ENCODE measurements around the gene MAGEA9.
"Not testable (repeated sequence)": the region's sequence is repeated elsewhere in the genome, so short reads cannot be mapped to it uniquely, and the experiment has no call there.

Gene MAGEA9

DNA sequence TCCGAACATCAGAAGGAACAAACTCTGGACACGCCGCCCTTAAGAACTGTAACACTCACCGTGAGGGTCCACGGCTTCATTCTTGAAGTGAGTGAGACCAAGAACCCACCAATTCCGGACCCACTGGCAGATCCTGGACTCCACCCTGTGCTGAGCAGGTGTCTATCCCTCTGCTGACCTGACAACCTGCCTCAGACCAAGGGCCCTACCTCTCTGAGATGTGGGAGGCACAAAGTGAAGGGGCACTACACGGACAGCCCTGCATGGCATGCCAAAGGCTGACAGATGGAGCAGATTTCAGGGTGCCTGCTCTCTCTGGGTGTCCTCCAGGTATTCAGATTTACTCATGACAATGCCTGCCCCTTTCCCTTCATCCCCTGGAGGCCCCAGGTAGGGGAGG lies 21.9 kb upstream of the MAGEA9 start:
- TF ChIP-seq, protein P1, sequence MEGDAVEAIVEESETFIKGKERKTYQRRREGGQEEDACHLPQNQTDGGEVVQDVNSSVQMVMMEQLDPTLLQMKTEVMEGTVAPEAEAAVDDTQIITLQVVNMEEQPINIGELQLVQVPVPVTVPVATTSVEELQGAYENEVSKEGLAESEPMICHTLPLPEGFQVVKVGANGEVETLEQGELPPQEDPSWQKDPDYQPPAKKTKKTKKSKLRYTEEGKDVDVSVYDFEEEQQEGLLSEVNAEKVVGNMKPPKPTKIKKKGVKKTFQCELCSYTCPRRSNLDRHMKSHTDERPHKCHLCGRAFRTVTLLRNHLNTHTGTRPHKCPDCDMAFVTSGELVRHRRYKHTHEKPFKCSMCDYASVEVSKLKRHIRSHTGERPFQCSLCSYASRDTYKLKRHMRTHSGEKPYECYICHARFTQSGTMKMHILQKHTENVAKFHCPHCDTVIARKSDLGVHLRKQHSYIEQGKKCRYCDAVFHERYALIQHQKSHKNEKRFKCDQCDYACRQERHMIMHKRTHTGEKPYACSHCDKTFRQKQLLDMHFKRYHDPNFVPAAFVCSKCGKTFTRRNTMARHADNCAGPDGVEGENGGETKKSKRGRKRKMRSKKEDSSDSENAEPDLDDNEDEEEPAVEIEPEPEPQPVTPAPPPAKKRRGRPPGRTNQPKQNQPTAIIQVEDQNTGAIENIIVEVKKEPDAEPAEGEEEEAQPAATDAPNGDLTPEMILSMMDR (IDR thresholded peaks at IDR 0.05; ENCODE audit: poor library complexity, severe bottlenecking): no peak
- no peak for ATAC-seq (ENCODE audit: low read depth)
- no peak overlapping the region for H3K27ac ChIP-seq (ENCODE audit: poor library complexity, severe bottlenecking)
- no peaks in the 10 kb centered on the region for H3K27me3 ChIP-seq (ENCODE audit: insufficient read depth, poor library complexity, severe bottlenecking)
- no peaks in the 10 kb centered on the region for H3K9me3 ChIP-seq (ENCODE audit: severe bottlenecking)
- H3K4me3 ChIP-seq (ENCODE audit: severe bottlenecking): no peak overlapping the region
- H3K4me1 ChIP-seq (ENCODE audit: insufficient read depth, poor library complexity, severe bottlenecking): no peaks in the 10 kb centered on the region
- no peaks in the 10 kb centered on the region for H3K36me3 ChIP-seq (ENCODE audit: low read depth)
- no peak for DNase-seq (ENCODE audit: low spot score)

DNA sequence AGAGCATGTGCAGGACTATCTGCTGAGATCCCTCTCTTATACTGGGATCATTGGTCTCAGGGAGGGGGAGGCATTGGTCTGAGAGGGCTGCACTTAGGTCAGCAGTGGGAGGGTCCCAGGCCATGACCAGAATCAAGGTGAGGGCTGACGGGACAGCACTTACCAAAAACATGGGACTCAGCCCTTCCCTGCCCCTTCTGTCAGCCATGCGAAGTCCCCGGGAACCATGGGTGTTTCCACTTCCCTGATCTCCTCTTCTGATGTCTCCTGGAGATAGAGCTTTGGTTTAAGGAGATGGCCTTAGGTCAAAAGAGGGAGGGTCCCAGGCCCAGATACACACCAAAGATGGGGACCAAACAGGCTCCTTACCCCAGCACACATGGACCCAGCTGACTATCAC lies 20.8 kb upstream of the MAGEA9 start:
- no peak for DNase-seq (ENCODE audit: low spot score)
- TF ChIP-seq, protein P1 (IDR thresholded peaks at IDR 0.05; ENCODE audit: poor library complexity, severe bottlenecking): no peak
- H3K27ac ChIP-seq (ENCODE audit: poor library complexity, severe bottlenecking): no peak overlapping the region
- H3K27me3 ChIP-seq (ENCODE audit: insufficient read depth, poor library complexity, severe bottlenecking): no peaks in the 10 kb centered on the region
- H3K4me1 ChIP-seq (ENCODE audit: insufficient read depth, poor library complexity, severe bottlenecking): no peaks in the 10 kb centered on the region
- no peaks in the 10 kb centered on the region for H3K9me3 ChIP-seq (ENCODE audit: severe bottlenecking)
- H3K4me3 ChIP-seq (ENCODE audit: severe bottlenecking): no peak overlapping the region
- no peaks in the 10 kb centered on the region for H3K36me3 ChIP-seq (ENCODE audit: low read depth)
- ATAC-seq (ENCODE audit: low read depth): no peak

DNA sequence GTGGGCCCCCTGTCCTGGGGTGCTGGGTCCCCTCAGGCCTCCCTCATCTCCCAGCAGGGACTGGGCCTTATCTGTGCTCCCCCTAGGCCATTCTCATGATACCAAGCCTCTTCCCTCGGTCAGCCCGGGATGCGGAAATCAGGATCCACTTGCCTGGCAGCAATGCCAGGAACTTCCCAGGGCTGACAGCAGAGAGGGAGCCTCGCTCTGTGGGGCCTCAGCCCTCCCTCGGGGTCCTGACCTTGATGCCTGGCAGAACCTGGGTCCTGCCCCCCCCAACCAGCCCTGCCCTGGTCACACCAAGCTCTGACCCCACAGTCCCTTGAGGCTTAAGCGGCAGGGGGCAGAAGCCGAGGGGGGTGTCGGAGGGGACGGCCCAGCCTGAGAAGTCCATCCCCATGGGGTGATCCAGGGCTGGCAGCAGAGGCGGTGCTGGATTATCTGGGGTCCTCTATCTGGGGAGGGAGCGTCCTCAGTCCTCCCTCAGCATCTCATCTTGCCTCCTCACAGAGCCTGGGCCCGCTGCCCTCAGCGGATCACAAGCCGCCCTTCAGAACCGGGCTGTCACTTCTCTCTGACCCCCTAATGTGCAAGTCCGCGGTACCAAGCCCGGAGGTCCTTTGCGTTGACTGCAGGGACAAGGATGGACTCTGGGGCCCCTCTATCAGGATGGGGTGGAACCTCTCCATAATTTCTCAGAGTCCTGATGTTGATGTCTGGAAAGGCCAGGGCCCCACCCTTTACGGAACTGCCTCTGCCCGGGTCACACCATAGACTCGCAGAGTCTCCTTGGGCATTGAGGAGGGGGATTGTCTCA lies 19.7 kb upstream of the MAGEA9 start:
- H3K4me1 ChIP-seq (ENCODE audit: insufficient read depth, poor library complexity, severe bottlenecking); H3K9me3 ChIP-seq (ENCODE audit: severe bottlenecking); H3K27ac ChIP-seq (ENCODE audit: poor library complexity, severe bottlenecking); H3K36me3 ChIP-seq (ENCODE audit: low read depth); DNase-seq (ENCODE audit: low spot score); H3K27me3 ChIP-seq (ENCODE audit: insufficient read depth, poor library complexity, severe bottlenecking); ATAC-seq (ENCODE audit: low read depth); H3K4me3 ChIP-seq (ENCODE audit: severe bottlenecking): not testable (repeated sequence)

DNA sequence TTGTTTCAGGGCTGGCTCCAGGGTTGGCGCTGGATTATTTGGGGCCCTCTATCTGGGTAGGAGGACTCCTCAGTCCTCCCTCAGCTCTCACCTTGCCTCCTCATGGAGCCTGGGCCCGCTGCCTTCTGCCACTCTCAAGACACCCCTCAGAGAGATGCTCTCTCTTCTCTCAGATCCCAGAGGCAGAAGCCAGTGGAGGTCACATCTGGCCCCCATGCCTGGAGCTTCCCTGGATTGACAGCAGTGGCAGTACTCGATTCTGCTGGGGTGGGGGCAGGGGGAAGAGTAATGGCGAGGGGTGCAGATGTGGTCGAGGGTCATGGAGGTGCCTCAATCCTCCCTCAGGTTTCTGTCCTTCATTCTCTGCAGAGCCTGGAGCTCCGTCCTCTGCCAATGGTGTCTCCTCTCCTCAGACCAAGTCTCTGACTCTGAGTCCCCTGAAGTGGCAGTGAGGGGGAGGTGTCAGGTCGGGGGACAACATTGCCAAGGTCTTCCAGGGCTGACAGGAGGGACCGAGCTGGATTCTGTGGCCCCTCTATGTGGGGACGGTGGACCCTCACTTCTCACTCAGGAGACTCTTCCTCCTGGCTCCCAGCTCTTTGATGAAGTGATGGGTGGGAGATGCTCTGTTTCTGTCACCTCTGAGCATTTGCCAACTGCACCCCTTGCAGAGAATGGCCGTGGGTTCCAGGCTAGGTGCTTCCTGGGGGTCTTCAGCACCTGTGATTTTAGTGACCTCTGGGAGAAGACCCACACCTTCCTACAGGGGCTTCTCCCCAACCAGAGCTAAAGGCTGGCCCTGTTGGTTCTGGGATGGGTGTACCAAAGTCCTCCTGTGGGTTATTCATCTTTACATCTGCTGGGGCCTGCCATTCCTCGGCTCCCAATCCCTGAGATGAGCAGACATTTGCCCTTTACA lies 18.8 kb upstream of the MAGEA9 start:
- no peaks in the 10 kb centered on the region for H3K27me3 ChIP-seq (ENCODE audit: insufficient read depth, poor library complexity, severe bottlenecking)
- DNase-seq (ENCODE audit: low spot score) (no peak), ATAC-seq (ENCODE audit: low read depth) (no peak)
- TF ChIP-seq, protein P1 (IDR thresholded peaks at IDR 0.05; ENCODE audit: poor library complexity, severe bottlenecking): no peak
- no peaks in the 10 kb centered on the region for H3K4me1 ChIP-seq (ENCODE audit: insufficient read depth, poor library complexity, severe bottlenecking)
- no peaks in the 10 kb centered on the region for H3K36me3 ChIP-seq (ENCODE audit: low read depth)
- H3K4me3 ChIP-seq (ENCODE audit: severe bottlenecking): no peak overlapping the region
- no peaks in the 10 kb centered on the region for H3K9me3 ChIP-seq (ENCODE audit: severe bottlenecking)
- H3K27ac ChIP-seq (ENCODE audit: poor library complexity, severe bottlenecking): no peak overlapping the region

DNA sequence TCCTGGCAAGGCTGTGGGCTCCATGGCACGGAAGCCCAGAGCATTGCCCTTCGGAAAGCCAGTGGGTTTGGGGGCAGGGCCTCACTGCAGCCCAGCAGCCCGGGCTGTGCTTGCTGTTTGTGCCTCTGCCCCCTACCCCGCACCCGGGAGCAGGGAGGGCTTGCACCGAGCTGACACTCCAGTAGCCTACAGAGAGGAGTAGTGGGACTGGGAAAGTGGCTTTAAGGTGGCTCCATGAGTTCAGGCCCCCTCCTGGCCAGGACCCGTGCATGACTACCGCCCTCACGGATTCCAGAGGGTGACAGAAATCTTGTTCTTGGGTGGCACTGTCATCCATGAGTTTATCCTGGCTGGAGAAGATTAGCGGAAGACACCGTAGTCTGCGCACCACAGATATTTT lies 11.4 kb upstream of the MAGEA9 start:
- not testable (repeated sequence) for H3K4me3 ChIP-seq (ENCODE audit: severe bottlenecking); H3K27ac ChIP-seq (ENCODE audit: poor library complexity, severe bottlenecking); DNase-seq (ENCODE audit: low spot score); H3K36me3 ChIP-seq (ENCODE audit: low read depth); H3K27me3 ChIP-seq (ENCODE audit: insufficient read depth, poor library complexity, severe bottlenecking); H3K9me3 ChIP-seq (ENCODE audit: severe bottlenecking); ATAC-seq (ENCODE audit: low read depth); H3K4me1 ChIP-seq (ENCODE audit: insufficient read depth, poor library complexity, severe bottlenecking)

DNA sequence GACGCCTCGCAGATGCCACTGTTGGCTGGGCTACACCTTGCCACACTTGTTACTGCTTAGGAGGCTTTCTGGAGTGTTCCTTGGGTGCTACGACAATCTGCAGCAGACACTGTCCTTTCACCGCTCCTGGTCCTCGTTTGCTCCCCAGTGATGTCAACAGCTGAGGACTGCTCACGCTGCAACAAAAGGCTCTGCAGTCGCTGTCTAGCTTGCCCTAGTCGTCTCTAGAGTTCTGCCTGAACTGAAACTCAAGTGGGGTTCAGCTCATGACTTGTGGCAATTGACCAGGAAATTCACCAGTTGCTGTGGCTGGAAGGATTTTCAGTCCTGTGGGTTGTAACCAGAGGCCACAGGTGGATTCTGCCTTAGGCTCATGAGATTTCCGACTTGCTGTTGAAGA lies 8.7 kb upstream of the MAGEA9 start:
- H3K4me1 ChIP-seq (ENCODE audit: insufficient read depth, poor library complexity, severe bottlenecking); H3K4me3 ChIP-seq (ENCODE audit: severe bottlenecking); ATAC-seq (ENCODE audit: low read depth); DNase-seq (ENCODE audit: low spot score); H3K27me3 ChIP-seq (ENCODE audit: insufficient read depth, poor library complexity, severe bottlenecking); H3K27ac ChIP-seq (ENCODE audit: poor library complexity, severe bottlenecking); H3K9me3 ChIP-seq (ENCODE audit: severe bottlenecking); H3K36me3 ChIP-seq (ENCODE audit: low read depth): not testable (repeated sequence)

DNA sequence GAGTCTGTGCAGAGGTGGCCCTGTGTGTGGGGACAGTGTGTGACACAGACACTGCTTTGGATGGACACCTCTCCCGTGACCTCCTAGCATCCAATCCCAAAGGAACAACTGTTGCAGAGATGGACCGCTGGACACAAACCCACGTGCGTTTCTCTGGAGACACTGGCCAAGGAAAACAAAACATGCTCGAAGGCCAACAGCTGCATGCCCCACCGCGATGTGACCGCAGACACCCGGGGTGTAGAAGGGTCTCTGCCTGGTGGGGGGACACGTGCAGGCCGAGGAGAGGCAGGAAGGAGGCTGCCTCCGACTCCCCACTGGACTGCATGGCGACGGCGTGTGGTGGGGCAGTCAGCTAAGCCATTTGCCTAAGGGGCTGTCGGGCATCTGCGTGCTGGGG lies 8.0 kb upstream of the MAGEA9 start, which contains the start of gene HSFX1:
Gene HSFX1 (plus strand): TSS at position 301 of the 400 bp plus-strand sequence. CDS start 614 bp downstream, outside the sequence.
- not testable (repeated sequence) for ATAC-seq (ENCODE audit: low read depth); H3K27me3 ChIP-seq (ENCODE audit: insufficient read depth, poor library complexity, severe bottlenecking); H3K27ac ChIP-seq (ENCODE audit: poor library complexity, severe bottlenecking); H3K4me3 ChIP-seq (ENCODE audit: severe bottlenecking); H3K4me1 ChIP-seq (ENCODE audit: insufficient read depth, poor library complexity, severe bottlenecking); DNase-seq (ENCODE audit: low spot score); H3K9me3 ChIP-seq (ENCODE audit: severe bottlenecking); H3K36me3 ChIP-seq (ENCODE audit: low read depth)

DNA sequence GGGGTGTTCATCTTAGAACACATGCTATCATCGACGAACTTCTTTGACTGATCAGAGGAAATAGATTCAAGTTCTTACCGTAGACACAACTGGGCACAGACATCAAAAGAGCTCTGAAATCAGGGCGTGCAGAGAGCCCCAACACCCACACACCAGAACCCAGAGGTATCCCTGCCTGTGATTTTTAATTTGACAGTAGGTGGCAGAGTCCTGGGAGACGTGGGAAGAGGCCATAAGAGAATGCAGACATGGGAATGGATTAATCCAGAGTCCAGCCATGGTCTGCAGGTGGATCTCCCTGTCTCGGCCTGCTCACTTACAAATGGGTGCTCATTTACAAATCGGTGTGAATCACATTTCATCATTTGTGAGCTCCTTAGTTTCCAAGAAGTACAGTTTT lies 3.7 kb upstream of the MAGEA9 start:
- not testable (repeated sequence) for H3K36me3 ChIP-seq (ENCODE audit: low read depth); ATAC-seq (ENCODE audit: low read depth); H3K4me1 ChIP-seq (ENCODE audit: insufficient read depth, poor library complexity, severe bottlenecking); DNase-seq (ENCODE audit: low spot score); H3K4me3 ChIP-seq (ENCODE audit: severe bottlenecking); H3K27me3 ChIP-seq (ENCODE audit: insufficient read depth, poor library complexity, severe bottlenecking); H3K27ac ChIP-seq (ENCODE audit: poor library complexity, severe bottlenecking); H3K9me3 ChIP-seq (ENCODE audit: severe bottlenecking)

Measured in RWPE2 (cell line).